AG08395 (cell line): ENCODE results near the gene PIPOX.

Experiments used
- DNase-seq: peaks from one replicate; pipeline ENCODE4 v3.0.0; 2012; ENCODE audit warnings: mixed read lengths, low spot score

The PIPOX gene

GRCh38 chr17:29042679-29043538 lies at the start of gene PIPOX:
Gene PIPOX, plus strand, starts transcription at chr17:29043141. Its CDS starts 85 bp downstream, at chr17:29043226.
- no peak for DNase-seq

GRCh38 chr17:28993645-28994426 lies 49.1 kb upstream of the PIPOX start:
- no peak for DNase-seq

- no peak for DNase-seq
These were observed 46.3 kb upstream of the PIPOX start for GRCh38 chr17:28996554-28997096.

- no peak for DNase-seq
These were observed 45.1 kb upstream of the PIPOX start for GRCh38 chr17:28997806-28998205.

- DNase-seq, result no peak
These were observed 43.7 kb upstream of the PIPOX start for GRCh38 chr17:28999206-28999605.

- no peak for DNase-seq
These were observed 42.0 kb upstream of the PIPOX start for GRCh38 chr17:29000973-29001372.

GRCh38 chr17:29002811-29003210 lies 40.1 kb upstream of the PIPOX start:
- no peak for DNase-seq

GRCh38 chr17:29003289-29003688 lies 39.7 kb upstream of the PIPOX start:
- DNase-seq, result no peak

- peak; percentile 17 for DNase-seq
These were observed 38.8 kb upstream of the PIPOX start for GRCh38 chr17:29004081-29004692.

- peak; percentile 79 for DNase-seq
These were observed 36.9 kb upstream of the PIPOX start, which contains the start of gene SEZ6 for GRCh38 chr17:29005936-29006511. Gene SEZ6, minus strand, starts transcription at chr17:29006033. Its CDS starts 164 bp downstream, at chr17:29005869.

GRCh38 chr17:29007456-29007855 lies 35.5 kb upstream of the PIPOX start:
- no peak for DNase-seq

- peak; percentile 73 for DNase-seq
These were observed 35.0 kb upstream of the PIPOX start for GRCh38 chr17:29007860-29008455.

- DNase-seq, result no peak
These were observed 34.4 kb upstream of the PIPOX start for GRCh38 chr17:29008591-29008990.

GRCh38 chr17:29010129-29010528 lies 32.8 kb upstream of the PIPOX start:
- no peak for DNase-seq

GRCh38 chr17:29010586-29010985 lies 32.4 kb upstream of the PIPOX start:
- DNase-seq, result no peak

- DNase-seq, result no peak
These were observed 30.4 kb upstream of the PIPOX start for GRCh38 chr17:29012535-29012934.

GRCh38 chr17:29014716-29015115 lies 28.2 kb upstream of the PIPOX start:
- DNase-seq, result no peak

- no peak for DNase-seq
These were observed 26.4 kb upstream of the PIPOX start for GRCh38 chr17:29016345-29017210.

GRCh38 chr17:29018788-29019474 lies 24.0 kb upstream of the PIPOX start:
- DNase-seq, result no peak
